ENCODE measurements around the gene CST4. TPM values are rescaled to one million over a fixed set of nuclear protein-coding genes. Genes with fewer than 3 reads are reported as not detected.

Gene CST4
- total and polyA plus RNA-seq, 2 experiments from 2014 or later, result not detected

GRCh38 chr20:23638309-23638708, 50.5 kb downstream of the CST4 start (continued):
- TF ChIP-seq, protein P1, sequence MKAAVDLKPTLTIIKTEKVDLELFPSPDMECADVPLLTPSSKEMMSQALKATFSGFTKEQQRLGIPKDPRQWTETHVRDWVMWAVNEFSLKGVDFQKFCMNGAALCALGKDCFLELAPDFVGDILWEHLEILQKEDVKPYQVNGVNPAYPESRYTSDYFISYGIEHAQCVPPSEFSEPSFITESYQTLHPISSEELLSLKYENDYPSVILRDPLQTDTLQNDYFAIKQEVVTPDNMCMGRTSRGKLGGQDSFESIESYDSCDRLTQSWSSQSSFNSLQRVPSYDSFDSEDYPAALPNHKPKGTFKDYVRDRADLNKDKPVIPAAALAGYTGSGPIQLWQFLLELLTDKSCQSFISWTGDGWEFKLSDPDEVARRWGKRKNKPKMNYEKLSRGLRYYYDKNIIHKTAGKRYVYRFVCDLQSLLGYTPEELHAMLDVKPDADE (IDR thresholded peaks at IDR 0.05), result no peak
- TF ChIP-seq, protein P2, sequence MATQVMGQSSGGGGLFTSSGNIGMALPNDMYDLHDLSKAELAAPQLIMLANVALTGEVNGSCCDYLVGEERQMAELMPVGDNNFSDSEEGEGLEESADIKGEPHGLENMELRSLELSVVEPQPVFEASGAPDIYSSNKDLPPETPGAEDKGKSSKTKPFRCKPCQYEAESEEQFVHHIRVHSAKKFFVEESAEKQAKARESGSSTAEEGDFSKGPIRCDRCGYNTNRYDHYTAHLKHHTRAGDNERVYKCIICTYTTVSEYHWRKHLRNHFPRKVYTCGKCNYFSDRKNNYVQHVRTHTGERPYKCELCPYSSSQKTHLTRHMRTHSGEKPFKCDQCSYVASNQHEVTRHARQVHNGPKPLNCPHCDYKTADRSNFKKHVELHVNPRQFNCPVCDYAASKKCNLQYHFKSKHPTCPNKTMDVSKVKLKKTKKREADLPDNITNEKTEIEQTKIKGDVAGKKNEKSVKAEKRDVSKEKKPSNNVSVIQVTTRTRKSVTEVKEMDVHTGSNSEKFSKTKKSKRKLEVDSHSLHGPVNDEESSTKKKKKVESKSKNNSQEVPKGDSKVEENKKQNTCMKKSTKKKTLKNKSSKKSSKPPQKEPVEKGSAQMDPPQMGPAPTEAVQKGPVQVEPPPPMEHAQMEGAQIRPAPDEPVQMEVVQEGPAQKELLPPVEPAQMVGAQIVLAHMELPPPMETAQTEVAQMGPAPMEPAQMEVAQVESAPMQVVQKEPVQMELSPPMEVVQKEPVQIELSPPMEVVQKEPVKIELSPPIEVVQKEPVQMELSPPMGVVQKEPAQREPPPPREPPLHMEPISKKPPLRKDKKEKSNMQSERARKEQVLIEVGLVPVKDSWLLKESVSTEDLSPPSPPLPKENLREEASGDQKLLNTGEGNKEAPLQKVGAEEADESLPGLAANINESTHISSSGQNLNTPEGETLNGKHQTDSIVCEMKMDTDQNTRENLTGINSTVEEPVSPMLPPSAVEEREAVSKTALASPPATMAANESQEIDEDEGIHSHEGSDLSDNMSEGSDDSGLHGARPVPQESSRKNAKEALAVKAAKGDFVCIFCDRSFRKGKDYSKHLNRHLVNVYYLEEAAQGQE (IDR thresholded peaks at IDR 0.05; ENCODE audit: unreplicated experiment), result no peak
- no peak for TF ChIP-seq POLR2AphosphoS5 (IDR thresholded peaks at IDR 0.05; ENCODE audit: low read depth)

DNA sequence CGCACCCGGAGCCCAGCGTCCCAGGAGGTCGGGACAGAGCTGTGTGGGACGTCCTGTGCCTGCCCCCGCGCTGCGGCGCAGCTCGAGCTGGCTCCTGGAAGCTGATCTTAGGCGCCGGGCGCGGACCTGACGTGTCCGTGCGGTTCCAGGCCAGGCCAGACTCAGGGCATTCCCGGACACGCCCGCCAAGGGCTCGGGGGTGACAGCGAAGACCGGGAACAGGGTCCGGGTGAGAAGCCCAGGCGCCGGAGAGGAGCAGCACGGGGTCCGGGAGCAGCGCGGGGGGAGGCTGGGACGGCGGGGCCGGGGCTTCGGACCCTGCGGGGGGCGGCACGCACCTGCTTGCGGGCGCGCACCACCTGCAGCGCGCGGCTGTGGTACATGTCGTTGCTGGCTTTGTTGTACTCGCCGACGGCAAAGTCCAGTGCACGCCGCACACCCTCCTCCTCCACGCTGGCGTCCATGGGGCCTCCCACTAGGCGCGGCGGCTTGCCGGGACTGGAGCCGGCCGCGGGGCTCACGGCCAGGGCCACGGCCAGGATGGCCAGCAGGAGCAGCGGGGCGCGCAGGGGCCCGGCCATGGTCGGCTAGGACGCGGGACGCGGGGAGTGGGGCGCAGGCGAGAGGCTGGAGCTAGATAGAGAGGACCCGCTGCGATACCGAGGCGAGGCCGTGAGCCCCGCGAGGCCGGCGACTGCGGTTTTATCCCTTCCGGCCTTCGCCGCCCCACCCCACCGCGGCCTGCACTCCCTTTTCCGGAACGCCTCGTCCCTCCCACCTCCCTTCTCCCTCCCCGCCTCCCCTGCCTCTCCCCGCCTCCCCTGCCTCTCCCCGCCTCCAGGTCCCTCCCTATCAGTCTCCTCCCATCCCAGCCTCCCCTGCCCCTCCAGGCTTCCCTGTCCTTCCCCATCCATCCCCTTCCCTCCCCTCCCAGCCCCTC, 51.3 kb downstream of the CST4 start, which contains the start of gene CST3:
Gene CST3, minus strand, starts transcription at position 674 of the 940 bp plus-strand sequence. Its CDS starts 93 bp downstream, at position 581.
- ATAC-seq (peak; percentile 73), DNase-seq (ENCODE audit: low spot score) (peak; percentile 82)
- Histone ChIP-seq H3K79me2 (replicated peaks; ENCODE audit: insufficient read depth) (no peaks in the 10 kb centered on the region), H3K4me2 (peak within 1 kb of the TSS; percentile 92), H3K4me3 (peak within 1 kb of the TSS; percentile 84), H3K36me3 (ENCODE audit: insufficient read depth) (no peaks in the 10 kb centered on the region), H3K27ac (ENCODE audit: low read depth) (no peak within 1 kb of the TSS), H3K9me2 (ENCODE audit: insufficient read depth) (peaks cover 3% of the 10 kb centered on the region; the same call in 1 of the 2 replicates), H3K4me1 (ENCODE audit: insufficient read depth) (peaks cover 6% of the 10 kb centered on the region; the same call in 1 of the 2 replicates), H4K20me1 (replicated peaks; ENCODE audit: insufficient read depth) (no peaks in the 10 kb centered on the region), H2AFZ (peak within 1 kb of the TSS; percentile 94), H3K27me3 (ENCODE audit: insufficient read depth) (peaks cover 12% of the 10 kb centered on the region), H3F3A (replicated peaks; ENCODE audit: low read depth) (no peaks in the 10 kb centered on the region)
- H3K36me3 Mint-ChIP-seq (ENCODE audit: low read depth), result no peaks in the 10 kb centered on the region; the same call in 2 of the 3 replicates
- H3K4me1 Mint-ChIP-seq, result peaks cover 22% of the 10 kb centered on the region
- H3K9me3 Mint-ChIP-seq, result peaks cover 5% of the 10 kb centered on the region; the same call in 1 of the 3 replicates
- TF ChIP-seq CREB1 (CRISPR knock-in tag; IDR thresholded peaks at IDR 0.05; ENCODE audit: low read depth) (peak; percentile 48; the same call in 1 of the 2 replicates), EZH2phosphoT487 (IDR thresholded peaks at IDR 0.05; ENCODE audit: unreplicated experiment) (no peak), JUNB (IDR thresholded peaks at IDR 0.05; ENCODE audit: unreplicated experiment) (no peak)
- TF ChIP-seq, protein P2 (IDR thresholded peaks at IDR 0.05; ENCODE audit: unreplicated experiment), result no peak
- no peak within 1 kb of the TSS for H3K27ac Mint-ChIP-seq
- H3K4me3 Mint-ChIP-seq, result peak within 1 kb of the TSS; percentile 80
- peaks cover 24% of the 10 kb centered on the region for H3K27me3 Mint-ChIP-seq (ENCODE audit: insufficient read depth, low read depth, poor library complexity)

Data from GM23338 (cell line).